Measurements from ENCODE around the gene APLNR.
A peak's percentile ranks its signal among the peaks of the same experiment; 100 is the strongest.
"Not testable (repeated sequence)": the region's sequence is repeated elsewhere in the genome, so short reads cannot be mapped to it uniquely, and the experiment has no call there.

APLNR gene

DNA sequence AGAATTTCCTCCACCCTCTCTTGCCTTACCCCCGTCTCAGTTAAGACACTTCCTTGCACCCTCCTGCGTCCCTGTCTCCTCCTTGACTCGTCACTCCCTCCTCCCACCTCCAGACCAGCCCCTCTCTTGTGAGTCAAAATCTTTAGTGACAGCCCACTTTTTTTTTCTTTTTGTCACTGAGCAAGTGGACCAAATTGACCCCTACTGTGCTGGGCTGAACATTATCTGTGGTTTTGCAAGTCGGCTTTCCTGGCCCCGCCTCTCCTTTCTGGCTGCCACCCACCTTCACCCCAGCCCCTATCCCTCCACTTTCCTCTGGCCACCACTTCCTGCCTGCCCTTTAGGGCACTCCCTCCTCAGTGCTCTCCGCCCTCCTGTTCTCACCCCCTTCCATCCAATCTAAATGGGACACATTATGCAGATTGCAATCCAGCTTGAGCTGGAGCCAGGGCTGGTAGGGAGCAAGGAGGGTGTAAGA lies at the start of gene APLNR:
APLNR (minus strand) TSS at position 47 of the 478 bp plus-strand sequence. CDS start 246 bp downstream, outside the sequence.
- DNase-seq: no peak

DNA sequence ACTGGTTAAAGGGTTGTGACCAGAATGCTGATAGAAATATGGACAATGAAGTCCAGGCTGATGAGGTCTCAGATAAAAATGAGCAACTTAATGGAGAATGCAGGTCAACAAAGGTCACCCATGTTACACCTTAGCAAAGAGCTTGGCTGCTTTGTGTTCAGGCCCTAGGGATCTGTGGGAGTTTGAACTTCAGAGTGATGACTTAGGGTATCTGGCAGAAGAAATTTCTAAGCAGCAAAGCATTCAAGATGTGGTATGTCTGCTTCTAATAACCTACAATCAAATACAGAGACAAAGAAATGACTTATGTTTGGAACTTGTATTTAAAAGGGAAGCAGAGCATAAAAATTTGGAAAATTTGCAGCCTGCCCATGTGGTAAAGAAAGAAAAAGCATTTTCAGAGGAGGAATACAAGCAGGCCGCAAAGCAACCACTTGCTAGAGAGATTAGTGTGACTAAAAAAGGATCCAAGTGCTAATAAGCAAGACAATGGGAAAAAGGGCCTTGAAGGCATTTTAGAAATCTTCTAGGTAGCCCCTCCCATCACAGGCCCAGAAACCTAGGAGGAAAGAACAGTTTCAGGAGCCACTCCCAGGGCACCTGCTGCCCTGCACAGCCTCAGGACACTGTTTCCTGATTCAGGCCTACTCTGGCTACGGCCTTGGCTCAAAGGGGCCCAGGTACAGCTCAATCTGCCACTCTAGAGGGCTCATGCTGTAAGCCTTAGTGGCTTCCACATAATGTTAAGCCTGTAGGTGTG lies 46.4 kb upstream of the APLNR start:
- no peak for DNase-seq

DNA sequence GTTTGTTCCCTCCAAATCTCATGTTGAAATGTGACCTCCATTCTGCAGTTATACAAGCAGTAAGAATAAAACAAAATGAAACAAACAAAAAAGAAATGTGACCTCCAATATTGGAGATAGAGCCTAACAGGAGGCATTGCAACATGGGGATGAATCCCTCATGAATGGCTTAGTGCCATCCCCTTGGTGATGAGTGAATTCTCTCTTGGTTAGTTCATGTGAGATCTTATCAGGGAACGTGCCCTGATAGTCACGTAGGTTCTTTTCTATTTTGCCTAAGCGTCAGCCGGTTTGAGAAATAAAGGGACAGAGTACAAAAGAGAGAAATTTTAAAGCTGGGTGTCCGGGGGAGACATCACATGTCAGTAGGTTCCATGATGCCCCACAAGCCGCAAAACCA lies 44.5 kb upstream of the APLNR start:
- DNase-seq: not testable (repeated sequence)

DNA sequence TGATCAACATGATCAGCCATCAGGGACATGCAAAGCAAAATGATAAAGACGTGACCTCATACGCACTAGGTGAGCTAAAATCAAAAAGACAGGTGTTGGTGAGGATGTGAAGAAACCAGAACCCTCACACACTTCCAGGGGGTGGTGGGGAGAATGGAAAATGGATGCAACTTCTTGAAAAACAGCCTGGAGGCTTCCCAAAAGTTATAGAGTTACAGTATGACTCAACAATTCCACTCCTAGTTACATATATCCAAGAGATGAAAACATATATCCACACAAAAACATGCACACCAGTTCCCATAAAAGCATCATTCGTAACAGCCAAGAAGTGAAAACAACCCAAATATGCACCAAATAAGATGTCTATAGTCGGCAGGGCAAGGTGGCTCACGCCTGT lies 42.1 kb upstream of the APLNR start:
- DNase-seq: no peak

DNA sequence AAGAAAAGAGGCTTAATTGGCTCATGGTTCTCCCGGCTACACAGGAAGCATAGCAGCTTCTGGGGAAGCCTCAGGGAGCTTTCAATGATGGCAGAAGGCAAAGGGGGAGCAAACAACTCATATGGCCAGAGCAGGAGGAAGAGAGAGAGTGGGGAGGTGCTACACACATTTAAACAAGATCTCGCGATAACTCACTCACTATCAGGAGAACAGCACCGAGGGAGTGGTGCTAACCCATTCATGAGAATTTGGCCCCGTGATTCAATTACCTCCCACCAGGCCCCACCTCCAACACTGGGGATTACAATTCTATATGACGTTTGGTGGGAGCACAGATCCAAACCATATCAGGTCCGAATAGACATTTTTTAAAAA lies 41.7 kb upstream of the APLNR start:
- DNase-seq: no peak

DNA sequence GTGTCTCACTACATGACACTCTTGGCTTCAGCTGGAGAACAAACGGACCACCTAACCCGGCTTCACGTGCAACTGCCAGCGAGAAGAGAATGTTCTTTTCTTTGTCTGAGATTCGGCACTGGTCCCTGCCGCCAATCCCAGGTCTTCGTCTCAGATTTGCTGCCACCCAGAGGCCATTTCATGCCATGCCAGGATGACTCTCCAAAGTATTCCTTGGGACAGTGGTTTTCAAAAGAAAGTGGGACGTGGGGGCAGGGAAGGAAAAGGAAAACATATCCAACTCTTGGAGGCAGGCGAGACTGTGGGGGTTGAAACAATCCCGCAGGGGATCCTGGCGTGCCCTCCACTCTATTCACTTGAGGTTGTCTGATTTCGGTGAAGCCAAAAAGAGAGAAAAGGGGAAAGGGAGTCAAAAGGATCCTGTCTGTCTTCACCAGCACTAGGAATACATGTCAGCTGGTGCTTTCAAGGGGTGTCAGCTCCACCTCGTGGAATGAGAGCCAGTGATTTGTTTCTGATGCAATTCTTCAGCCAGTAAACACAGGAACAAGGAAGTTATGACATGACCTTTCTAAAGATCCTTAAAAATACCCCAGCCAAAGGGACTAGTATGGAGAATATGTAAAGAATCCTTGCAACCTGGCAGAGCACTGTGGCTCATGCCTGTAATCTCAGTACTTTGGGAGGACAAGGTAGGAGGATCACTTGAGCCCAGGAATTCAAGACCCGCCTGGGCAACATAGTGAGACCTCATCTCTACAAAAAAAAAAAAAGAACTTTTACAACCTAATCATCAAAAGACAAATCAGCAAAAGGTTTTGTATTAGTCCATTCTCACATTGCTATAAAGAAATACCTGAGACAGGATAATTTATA lies 41.0 kb upstream of the APLNR start:
- peak; percentile 74 for DNase-seq

DNA sequence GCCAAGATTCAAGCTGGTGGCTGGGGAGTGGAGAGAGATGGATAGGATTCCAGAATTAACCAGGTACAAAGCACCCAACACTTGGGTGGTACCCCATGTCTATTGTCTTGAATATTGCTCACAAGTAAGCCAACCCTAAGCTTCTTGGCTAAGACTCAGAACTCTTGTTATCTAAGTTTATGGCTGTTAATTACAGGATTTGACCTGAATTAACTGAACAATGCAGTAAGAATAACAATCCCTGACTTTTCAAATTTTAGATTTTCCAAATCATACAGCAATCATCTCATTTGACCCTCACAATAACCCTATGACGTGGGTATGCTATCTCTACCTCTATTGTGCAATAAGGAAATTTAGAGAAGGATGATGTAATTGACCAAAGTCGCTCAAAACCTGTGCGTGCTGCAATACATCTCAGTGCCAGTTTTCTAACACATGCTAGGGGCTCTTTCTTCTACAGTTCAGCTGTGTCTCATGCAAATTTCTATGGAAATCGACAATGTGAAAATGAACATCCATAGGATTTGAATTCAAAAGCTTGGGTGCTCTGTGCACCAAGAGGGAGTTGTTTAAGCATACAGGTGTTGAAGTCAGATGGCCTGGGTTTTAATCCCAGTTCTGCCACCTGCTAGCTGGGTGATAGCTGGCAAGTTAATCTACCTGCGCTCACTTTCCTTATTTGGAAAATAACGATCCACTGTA lies 40.1 kb upstream of the APLNR start:
- no peak for DNase-seq

DNA sequence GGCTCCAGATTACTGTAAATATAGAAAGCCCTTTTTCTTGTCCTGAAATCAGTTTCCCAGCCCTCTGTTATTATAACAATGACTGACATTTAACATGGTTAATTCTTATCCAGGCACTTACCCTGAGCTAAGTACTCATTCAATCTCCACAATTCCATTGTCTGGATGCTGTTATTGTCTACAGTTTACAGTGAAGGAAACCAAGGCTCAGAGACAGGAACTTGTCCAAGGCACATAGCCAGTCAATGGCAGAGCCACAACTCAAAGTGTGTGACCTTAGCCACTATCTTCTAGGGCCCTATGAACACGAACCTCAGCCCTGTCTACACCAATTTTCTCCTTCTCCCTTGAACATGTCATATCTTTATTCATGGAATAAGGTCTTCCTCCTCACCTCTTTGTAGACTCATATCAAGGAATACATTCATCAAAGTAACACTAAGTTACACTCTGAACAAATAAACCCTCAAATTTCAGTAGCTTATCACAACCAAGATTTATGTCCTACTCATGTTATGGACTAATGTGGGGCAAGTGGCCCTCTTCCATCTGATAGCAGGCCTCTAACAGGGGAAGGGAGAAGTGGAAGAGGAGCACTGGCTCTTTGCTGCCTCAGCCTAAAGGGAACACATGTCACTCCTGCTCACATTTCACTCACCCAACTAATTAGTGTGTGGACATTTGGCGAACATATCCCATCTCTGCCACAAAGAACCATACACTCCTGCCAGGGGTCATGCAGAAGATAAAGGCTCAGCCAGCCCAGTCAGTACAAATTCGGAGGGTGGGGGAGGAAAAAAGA lies 39.3 kb upstream of the APLNR start:
- DNase-seq: no peak

DNA sequence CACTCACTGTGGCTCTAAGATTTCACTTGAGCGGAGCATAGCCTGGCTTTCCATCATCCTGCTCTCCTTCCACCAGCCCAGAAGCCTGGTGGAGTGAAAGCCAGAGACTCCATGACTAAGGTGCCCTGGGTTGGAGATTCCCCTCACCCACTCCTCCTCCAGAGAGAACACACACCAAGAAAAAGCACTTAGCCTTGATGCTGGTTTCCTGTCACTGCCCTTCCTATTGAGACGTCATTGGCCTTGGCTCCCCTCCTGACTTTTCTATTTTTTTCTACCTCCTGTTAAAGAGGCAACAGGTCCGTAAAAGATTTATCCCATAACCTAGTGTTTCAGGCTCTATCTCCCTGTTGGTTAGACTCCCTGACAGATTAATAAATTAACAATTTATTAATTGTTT lies 38.5 kb upstream of the APLNR start:
- DNase-seq: no peak

DNA sequence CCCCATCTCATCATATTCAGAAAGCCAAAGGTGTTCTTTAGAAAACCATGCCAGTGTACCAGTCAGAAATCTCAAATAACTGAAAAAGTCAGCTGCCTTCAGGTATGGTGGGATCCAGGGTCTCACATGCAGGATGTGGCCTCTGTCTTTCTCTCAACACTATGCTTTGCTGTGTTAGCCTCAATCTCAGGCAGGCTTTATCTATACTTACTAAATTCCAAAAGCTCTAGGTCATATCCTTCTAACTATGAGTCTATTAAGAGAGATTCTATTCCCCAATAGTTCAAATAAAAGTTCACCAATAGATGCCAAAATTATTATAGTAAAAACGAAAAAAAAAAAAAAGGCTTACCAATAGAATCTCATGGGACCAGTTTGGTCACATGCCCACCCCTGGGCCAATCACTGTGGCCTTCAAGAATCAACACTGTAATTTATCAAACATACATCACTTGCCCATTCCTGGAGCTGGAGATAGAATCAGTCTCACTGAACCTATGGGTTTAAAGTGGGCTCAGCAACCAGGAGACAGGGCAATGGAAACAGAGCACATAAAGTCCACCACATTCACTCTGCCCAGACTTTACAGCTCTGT lies 38.0 kb upstream of the APLNR start:
- DNase-seq: no peak

DNA sequence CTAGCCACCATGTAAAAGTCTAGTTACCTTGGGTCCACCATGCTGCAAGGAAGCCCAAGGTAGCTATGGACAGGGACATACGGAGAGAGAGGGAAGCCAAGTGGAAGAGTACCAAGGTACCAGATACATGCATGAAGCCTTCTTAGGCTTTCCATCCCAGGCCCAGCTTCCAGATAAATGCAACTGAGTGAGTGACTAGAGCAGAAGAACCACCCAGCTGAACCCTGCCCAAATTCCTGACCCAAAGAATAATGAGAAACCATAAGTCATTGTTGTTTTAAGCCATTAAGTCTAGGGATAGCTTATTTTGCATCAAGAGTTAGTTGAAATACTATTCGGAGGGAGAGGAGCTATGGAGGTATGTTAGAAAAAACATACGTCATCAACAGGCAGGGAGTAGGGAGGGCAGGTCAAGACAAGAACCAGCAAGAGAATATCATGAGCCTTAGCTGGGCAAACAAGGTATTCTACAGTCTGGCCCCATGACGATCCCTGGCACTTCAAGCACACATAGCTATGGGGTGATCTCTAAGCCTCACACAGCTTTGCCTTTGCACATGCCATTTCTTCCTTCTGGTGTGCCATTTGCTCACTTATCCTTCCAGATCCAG lies 36.5 kb upstream of the APLNR start:
- no peak for DNase-seq

DNA sequence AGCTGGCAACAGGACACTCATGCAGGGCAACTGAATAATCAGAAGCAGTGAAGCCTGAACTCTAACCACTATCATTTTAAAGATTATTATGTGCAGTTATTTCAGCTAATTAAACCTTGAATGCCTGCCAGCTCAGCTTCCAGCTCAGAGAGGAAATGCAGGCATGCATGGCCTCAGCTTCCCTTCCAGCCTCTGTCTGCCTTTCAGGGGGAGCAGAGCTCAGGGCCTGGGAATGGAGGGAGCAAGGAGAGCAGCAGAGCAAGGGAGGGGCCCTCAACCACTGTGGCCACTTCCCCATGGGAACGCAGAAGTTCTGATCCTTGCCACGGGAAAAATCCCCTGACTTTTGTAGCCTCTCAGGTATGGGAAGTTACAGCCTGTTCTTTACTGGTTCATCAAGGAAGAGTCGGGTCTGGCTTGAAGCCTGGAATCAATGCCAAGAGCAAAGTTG lies 32.5 kb upstream of the APLNR start:
- no peak for DNase-seq

DNA sequence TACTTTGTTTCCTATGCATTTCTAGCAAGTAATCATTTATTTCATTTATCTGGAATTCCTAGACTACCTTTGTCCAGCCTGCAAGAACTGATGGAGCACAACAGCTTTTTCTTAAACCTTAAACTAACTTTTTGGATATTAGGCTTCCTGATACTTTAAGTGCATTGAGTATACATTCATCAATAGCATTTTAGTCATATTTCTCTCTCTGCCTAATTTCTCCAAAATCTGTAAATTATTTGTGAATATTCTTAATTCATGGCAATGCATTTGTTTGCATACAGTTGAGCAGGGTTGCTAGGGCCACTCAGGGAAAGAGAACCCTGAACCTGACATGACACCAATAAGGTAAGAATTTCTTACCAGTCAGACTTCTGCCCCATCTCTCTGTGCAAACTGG lies 29.1 kb upstream of the APLNR start:
- no peak for DNase-seq

DNA sequence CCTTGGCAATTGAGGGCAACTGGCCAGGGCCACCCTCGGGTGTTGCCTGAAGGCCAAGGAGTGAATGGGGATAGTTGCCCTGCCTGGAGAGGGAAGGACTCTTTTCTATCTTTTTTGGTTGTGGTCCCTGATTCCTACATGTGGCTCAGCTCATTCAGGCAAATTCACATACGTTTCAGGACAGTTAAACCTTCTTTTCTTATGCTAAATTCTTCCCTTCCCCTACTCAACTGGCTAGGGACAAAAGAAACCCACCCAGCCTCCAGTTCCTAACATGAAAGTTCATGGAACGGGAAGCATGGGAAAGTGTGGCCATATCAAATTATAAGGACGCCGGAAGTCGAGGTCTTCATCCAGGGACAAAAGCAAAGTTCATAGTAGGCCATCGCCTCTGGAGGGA lies 26.3 kb upstream of the APLNR start:
- DNase-seq: no peak

DNA sequence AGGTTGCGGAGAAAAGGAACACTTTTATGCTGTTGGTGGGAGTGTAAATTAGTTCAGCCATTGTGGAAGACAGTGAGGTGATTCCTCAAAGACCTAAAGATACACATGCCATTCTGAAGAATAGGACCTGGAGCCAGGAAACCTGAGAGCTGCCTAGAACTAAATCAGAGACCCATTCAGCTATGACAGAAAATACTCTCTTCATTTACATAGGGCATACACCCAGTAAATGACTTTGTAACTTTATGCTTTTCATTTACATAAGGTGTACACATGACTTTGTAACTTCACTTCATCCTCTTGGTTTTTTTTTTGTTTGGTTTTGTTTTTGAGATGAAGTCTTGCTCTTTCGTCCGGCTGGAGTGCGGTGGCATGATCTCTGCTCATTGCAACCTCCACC lies 25.1 kb upstream of the APLNR start:
- DNase-seq: no peak

DNA sequence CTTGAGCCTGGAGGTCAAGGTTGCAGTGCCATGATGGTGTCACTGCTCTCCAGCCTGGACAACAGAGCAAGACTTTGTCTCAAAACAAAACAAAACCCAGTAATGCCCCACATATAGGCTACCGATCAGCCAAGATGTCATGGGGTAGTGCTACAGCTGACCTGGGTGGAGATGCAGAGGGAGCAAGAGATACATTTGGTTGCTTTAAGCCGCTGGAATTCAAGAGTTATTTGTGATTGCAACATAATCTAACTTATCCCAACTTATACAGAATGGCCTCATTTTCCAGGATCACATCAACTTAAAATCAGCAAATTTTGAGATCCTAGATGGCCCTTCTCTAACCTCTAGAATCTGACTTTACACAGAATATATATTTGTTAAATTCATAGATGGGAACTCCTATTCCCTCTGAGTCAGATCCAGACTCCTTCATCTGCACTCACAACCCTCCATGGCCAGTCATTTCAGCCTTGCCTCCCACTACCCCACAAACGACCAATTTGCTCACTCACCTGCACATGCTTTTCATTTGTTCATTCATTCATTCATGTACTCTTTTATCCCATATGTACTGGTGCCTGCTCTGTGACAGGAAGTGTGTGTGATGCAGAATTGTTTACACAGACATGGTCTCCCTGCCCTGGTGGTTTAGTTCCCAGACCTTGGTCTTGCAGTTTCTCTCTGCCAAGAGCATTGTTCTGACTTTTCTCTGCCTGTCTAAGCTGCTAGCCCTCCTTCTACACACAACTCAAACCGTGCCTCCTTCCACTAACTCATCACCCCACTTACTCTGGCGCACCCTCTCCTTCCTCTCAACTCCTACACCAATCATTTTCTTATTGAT lies 24.1 kb upstream of the APLNR start:
- DNase-seq: no peak

DNA sequence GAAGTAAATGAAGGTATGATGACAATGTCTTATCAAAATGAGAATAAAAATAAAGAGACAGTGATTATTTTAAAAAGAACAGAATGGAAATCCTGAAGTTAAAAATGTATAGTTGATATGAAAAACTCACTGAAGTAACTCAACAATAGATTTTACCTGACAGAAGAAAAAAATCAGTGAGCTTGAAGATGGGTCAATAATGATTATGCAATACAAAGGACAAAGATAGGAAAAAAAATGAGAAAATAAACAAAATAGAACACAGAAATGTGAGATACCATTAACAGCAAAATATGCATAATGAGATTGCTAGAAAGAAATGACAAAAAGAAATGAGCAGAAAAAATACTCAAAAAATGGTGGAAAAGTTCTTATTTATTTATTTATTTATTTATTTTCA lies 19.1 kb upstream of the APLNR start:
- no peak for DNase-seq

DNA sequence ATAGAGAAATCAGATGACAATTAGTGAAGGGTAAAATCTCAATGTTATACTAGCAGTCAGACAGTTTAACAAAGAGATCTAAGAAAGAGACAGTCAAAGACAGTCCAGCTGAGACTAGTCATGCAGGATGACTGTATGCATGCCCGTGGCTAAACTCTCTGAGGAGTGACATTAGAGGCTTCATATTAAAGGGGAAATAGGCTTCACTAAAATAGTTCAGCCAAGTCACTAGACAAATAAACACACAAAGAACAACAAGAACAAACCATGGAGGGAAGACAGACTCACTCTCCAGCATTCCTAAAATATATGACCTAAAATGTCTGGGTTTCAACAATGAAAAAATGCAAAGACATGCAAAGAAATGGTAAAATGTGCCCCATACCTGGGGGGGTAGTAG lies 18.6 kb upstream of the APLNR start:
- DNase-seq: no peak

DNA sequence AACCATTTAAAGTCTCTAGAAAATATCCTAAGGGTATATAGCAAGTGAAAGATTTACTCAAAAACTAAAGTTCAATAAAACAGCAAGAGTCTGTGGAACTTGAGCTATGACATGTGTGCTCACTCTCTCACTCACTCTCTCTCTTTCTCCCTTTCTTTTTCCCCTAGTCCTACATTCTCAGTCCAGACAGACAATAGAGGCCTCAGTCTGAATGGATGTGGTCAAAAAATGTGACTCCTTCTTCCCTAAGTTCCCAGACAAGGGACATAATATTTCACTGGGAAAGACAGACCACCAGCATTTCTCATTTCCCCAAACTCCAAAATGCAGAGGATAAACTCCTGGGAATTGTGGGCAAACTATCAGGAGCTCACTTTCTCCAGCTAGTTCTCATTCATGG lies 17.6 kb upstream of the APLNR start:
- DNase-seq: no peak

DNA sequence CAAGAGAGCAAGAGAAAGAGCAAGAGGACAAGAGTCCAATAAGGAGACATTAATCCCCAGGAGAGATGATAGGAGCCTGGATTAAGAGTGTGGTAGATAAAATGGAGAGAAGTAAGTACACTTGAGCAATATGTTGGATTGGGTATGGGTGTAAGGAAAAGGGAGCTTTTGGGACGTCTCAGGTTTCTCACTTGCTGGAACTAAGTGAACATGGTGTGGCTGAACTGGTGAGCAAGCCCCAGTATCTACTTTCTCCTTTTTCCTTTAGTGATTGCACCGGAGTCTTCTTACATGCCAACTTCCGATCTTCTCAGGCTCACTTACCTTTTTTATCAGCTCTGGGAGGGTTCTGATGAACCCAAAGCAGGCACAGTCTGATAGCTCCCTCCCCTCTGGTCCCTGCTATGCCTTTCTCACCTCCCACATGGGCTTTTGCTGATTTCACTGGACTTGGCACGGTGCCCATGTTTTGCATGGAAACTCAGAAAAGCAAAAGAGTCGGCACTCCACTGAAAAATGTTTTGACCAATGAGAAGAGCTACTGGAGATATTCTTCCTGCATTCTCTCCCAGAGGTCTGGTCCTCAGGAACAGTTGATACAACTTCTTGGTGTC lies 14.5 kb upstream of the APLNR start:
- no peak for DNase-seq
